HepG2 (cell line): ENCODE results near the gene ZIK1. TPM values are rescaled to one million over a fixed set of nuclear protein-coding genes. Genes with fewer than 3 reads are reported as not detected.

Experiments used
- BCL6 ChIP-seq: IDR thresholded peaks from 2 replicates; pipeline ENCODE4 v1.6.1; 2016; ENCODE audit warnings: missing genetic modification reagents, missing compliant biosample characterization
- CAMTA2 ChIP-seq: sonication (generic); formaldehyde crosslinking; IDR thresholded peaks from 2 replicates; pipeline ENCODE4 v1.4.0; 2020; ENCODE audit warnings: mild to moderate bottlenecking, missing genetic modification reagents, borderline replicate concordance
- FOXP1 ChIP-seq, 2 experiments: fragments of 450-650 bp in 1 of 2; IDR thresholded peaks; 2 replicates each; pipeline ENCODE4 v1.6.1; 2017 to 2018; ENCODE audit warnings: antibody characterized with exemption in 1 of 2
- HMG20A ChIP-seq: IDR thresholded peaks from 2 replicates; pipeline ENCODE4 v1.6.1; 2016; ENCODE audit warnings: borderline replicate concordance
- RBFOX2 ChIP-seq: fragments of 200-400 bp; formaldehyde crosslinking; IDR thresholded peaks from 2 replicates; pipeline ENCODE4 v1.6.1; 2017; ENCODE audit warnings: low read depth, mild to moderate bottlenecking, low read length
- REPIN1 ChIP-seq: sonication (generic); formaldehyde crosslinking; IDR thresholded peaks from 2 replicates; pipeline ENCODE4 v1.8.0; 2022; ENCODE audit warnings: missing genetic modification reagents, low read depth, mild to moderate bottlenecking, borderline replicate concordance
- SKI ChIP-seq: fragments of 450-650 bp; IDR thresholded peaks from one replicate; pipeline ENCODE4 v1.6.1; 2018; ENCODE audit warnings: mild to moderate bottlenecking; ENCODE audit not compliant: partially characterized antibody
- ZKSCAN5 ChIP-seq: sonication (generic); formaldehyde crosslinking; IDR thresholded peaks from 2 replicates; pipeline ENCODE4 v1.5.1; 2020; ENCODE audit warnings: mild to moderate bottlenecking, missing genetic modification reagents
- ZNF230 ChIP-seq: sonication (generic); formaldehyde crosslinking; IDR thresholded peaks from 2 replicates; pipeline ENCODE4 v1.4.0; 2020; ENCODE audit warnings: mild to moderate bottlenecking, missing genetic modification reagents
- polyA plus RNA-seq, 8 experiments: library from polyadenylated mRNA; depleted of rRNA in 3 of 8; stranded (reverse) in 7 of 8; unstranded in 1 of 8; fragments of >200 nt; fragmentation: Illumina TruSeq in 4 of 8; extraction: Trizol in 4 of 8; gene quantifications; 2 replicates each; pipeline versions ENCODE4 v1.2.1 to v1.2.3, GENCODE V29; 2011 to 2016; ENCODE audit warnings: low read depth in 4 of 8, missing spikeins in 1 of 8, mixed read lengths in 1 of 8; ENCODE audit not compliant: insufficient read depth in 1 of 8
- total RNA-seq, 5 experiments: library from RNA; depleted of rRNA; stranded (reverse); fragments of >200 nt; fragmentation: Illumina TruSeq; extraction: Trizol; gene quantifications; 2 replicates each; pipeline ENCODE4 v1.2.3, GENCODE V29; 2016; ENCODE audit warnings: low read depth in 1 of 5
- TF ChIP-seq, protein P1 (sequence below): sonication (generic); formaldehyde crosslinking; IDR thresholded peaks from 2 replicates; pipeline ENCODE4 v1.5.1; 2020; ENCODE audit warnings: mild to moderate bottlenecking, missing genetic modification reagents
- TF ChIP-seq, protein P2 (sequence below): fragments of 450-650 bp; IDR thresholded peaks from 2 replicates; pipeline ENCODE4 v1.6.1; 2017
- TF ChIP-seq, protein P3 (sequence below): sonication (generic); formaldehyde crosslinking; IDR thresholded peaks from 2 replicates; pipeline ENCODE4 v1.5.0; 2020; ENCODE audit warnings: mild to moderate bottlenecking, missing genetic modification reagents, moderate library complexity
- TF ChIP-seq, protein P4 (sequence below): sonication (generic); formaldehyde crosslinking; IDR thresholded peaks from 2 replicates; pipeline ENCODE4 v1.4.0; 2020; ENCODE audit warnings: missing genetic modification reagents
- TF ChIP-seq, protein P5 (sequence below): IDR thresholded peaks from 2 replicates; pipeline ENCODE4 v1.6.1; 2016; ENCODE audit warnings: control low read depth
- TF ChIP-seq, protein P6 (sequence below): sonication (generic); formaldehyde crosslinking; IDR thresholded peaks from 2 replicates; pipeline ENCODE4 v1.4.0; 2020; ENCODE audit warnings: missing genetic modification reagents
- TF ChIP-seq, protein P7 (sequence below): sonication (generic); formaldehyde crosslinking; IDR thresholded peaks from 2 replicates; pipeline ENCODE4 v1.8.1; 2023; ENCODE audit warnings: mild to moderate bottlenecking, inconsistent platforms, moderate library complexity, missing genetic modification reagents, borderline replicate concordance

The ZIK1 gene
- total and polyA plus RNA-seq, 2 of the 13 experiments (the other 11 are each of a cell fraction or from before 2014, with no cell fraction given): 2.1 to 7.2 TPM

DNA sequence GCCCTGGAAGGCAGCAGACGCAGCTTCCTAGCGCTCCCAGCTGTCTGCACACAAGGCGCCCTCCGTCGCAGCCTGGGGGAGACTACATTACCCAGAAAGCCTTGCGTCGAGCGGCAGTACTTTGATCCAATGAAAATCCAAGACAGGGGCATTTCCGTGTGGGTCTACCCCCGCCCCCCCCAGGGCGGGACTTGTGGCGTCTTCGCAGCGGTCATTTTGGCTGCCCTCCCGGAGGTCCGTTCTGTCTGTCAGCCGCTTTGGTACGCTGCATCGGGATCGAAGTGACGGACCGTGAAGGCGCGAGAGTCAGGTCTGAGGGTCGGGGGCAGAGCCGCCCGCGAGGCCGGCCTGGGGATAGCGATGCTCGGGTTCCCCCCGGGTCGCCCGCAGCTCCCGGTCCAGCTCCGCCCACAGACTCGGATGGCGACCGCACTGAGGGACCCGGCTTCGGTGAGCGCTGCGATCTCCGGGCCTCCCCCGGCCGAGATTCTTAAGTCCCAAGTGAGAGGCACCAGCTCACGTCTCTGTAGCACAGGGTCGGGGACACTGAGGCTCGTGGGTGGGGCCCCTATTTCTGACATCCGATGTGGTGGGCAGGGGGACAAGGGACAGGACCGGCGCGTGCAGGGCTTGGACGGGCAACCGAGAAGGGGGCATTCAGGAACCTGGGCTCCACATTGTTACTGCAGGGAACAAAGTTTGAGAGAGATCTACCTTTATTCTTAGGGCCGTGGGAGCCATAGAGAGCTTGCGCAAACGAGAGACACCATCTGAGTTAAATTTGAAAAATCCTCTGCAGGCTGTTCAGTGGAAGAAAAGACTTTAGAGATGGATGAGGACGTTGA is 49.3 kb downstream of the ZIK1 start, which contains the start of gene ZNF211 (continued):
- TF ChIP-seq, protein P1, sequence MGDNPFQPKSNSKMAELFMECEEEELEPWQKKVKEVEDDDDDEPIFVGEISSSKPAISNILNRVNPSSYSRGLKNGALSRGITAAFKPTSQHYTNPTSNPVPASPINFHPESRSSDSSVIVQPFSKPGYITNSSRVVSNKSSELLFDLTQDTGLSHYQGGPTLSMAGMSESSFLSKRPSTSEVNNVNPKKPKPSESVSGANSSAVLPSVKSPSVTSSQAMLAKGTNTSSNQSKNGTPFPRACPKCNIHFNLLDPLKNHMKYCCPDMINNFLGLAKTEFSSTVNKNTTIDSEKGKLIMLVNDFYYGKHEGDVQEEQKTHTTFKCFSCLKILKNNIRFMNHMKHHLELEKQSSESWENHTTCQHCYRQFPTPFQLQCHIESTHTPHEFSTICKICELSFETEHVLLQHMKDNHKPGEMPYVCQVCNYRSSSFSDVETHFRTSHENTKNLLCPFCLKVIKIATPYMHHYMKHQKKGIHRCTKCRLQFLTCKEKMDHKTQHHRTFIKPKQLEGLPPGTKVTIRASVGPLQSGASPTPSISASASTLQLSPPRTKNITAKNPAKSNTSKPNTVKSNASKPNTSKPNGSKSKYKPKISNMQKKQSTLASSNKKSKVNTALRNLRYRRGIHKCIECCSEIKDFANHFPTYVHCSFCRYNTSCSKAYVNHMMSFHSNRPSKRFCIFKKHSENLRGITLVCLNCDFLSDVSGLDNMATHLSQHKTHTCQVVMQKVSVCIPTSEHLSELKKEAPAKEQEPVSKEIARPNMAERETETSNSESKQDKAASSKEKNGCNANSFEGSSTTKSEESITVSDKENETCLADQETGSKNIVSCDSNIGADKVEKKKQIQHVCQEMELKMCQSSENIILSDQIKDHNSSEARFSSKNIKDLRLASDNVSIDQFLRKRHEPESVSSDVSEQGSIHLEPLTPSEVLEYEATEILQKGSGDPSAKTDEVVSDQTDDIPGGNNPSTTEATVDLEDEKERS (CRISPR knock-in tag): no peak
- TF ChIP-seq REPIN1 (CRISPR knock-in tag) (peak; percentile 28; the same call in 1 of the 2 replicates), HMG20A (CRISPR knock-in tag) (no peak), FOXP1 (IDR thresholded peaks at IDR 0.05) (no peak), FOXP1 (CRISPR knock-in tag; IDR thresholded peaks at IDR 0.05) (no peak), CAMTA2 (no peak), RBFOX2 (peak; percentile 71), ZKSCAN5 (CRISPR knock-in tag) (no peak), ZNF230 (no peak), BCL6 (CRISPR knock-in tag) (no peak; the same call in 1 of the 2 replicates), SKI (no peak)
- TF ChIP-seq, protein P2, sequence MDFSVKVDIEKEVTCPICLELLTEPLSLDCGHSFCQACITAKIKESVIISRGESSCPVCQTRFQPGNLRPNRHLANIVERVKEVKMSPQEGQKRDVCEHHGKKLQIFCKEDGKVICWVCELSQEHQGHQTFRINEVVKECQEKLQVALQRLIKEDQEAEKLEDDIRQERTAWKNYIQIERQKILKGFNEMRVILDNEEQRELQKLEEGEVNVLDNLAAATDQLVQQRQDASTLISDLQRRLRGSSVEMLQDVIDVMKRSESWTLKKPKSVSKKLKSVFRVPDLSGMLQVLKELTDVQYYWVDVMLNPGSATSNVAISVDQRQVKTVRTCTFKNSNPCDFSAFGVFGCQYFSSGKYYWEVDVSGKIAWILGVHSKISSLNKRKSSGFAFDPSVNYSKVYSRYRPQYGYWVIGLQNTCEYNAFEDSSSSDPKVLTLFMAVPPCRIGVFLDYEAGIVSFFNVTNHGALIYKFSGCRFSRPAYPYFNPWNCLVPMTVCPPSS: no peak
- TF ChIP-seq, protein P3, sequence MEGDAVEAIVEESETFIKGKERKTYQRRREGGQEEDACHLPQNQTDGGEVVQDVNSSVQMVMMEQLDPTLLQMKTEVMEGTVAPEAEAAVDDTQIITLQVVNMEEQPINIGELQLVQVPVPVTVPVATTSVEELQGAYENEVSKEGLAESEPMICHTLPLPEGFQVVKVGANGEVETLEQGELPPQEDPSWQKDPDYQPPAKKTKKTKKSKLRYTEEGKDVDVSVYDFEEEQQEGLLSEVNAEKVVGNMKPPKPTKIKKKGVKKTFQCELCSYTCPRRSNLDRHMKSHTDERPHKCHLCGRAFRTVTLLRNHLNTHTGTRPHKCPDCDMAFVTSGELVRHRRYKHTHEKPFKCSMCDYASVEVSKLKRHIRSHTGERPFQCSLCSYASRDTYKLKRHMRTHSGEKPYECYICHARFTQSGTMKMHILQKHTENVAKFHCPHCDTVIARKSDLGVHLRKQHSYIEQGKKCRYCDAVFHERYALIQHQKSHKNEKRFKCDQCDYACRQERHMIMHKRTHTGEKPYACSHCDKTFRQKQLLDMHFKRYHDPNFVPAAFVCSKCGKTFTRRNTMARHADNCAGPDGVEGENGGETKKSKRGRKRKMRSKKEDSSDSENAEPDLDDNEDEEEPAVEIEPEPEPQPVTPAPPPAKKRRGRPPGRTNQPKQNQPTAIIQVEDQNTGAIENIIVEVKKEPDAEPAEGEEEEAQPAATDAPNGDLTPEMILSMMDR (CRISPR knock-in tag): peak; percentile 40; the same call in 1 of the 2 replicates
- TF ChIP-seq, protein P4, sequence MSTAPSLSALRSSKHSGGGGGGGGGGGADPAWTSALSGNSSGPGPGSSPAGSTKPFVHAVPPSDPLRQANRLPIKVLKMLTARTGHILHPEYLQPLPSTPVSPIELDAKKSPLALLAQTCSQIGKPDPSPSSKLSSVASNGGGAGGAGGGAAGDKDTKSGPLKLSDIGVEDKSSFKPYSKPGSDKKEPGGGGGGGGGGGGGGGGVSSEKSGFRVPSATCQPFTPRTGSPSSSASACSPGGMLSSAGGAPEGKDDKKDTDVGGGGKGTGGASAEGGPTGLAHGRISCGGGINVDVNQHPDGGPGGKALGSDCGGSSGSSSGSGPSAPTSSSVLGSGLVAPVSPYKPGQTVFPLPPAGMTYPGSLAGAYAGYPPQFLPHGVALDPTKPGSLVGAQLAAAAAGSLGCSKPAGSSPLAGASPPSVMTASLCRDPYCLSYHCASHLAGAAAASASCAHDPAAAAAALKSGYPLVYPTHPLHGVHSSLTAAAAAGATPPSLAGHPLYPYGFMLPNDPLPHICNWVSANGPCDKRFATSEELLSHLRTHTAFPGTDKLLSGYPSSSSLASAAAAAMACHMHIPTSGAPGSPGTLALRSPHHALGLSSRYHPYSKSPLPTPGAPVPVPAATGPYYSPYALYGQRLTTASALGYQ: no peak
- TF ChIP-seq, protein P5, sequence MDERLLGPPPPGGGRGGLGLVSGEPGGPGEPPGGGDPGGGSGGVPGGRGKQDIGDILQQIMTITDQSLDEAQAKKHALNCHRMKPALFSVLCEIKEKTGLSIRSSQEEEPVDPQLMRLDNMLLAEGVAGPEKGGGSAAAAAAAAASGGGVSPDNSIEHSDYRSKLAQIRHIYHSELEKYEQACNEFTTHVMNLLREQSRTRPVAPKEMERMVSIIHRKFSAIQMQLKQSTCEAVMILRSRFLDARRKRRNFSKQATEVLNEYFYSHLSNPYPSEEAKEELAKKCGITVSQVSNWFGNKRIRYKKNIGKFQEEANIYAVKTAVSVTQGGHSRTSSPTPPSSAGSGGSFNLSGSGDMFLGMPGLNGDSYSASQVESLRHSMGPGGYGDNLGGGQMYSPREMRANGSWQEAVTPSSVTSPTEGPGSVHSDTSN: peak; percentile 96
- TF ChIP-seq, protein P6, sequence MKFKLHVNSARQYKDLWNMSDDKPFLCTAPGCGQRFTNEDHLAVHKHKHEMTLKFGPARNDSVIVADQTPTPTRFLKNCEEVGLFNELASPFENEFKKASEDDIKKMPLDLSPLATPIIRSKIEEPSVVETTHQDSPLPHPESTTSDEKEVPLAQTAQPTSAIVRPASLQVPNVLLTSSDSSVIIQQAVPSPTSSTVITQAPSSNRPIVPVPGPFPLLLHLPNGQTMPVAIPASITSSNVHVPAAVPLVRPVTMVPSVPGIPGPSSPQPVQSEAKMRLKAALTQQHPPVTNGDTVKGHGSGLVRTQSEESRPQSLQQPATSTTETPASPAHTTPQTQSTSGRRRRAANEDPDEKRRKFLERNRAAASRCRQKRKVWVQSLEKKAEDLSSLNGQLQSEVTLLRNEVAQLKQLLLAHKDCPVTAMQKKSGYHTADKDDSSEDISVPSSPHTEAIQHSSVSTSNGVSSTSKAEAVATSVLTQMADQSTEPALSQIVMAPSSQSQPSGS (CRISPR knock-in tag): 0 out of 2 replicates have a peak, but pooled peaks have one; percentile 25
- TF ChIP-seq, protein P7, sequence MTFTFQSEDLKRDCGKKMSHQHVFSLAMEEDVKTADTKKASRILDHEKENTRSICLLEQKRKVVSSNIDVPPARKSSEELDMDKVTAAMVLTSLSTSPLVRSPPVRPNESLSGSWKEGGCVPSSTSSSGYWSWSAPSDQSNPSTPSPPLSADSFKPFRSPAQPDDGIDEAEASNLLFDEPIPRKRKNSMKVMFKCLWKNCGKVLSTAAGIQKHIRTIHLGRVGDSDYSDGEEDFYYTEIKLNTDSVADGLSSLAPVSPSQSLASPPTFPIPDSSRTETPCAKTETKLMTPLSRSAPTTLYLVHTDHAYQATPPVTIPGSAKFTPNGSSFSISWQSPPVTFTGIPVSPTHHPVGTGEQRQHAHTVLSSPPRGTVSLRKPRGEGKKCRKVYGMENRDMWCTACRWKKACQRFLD: no peak
